Lower leg skin (tissue), 3 donors: Measurements from ENCODE around the gene NXPH3.

Experiments used
- POLR2A ChIP-seq, 2 donors: fragments of 450-650 bp; IDR thresholded peaks; one replicate each; pipeline ENCODE4 v1.6.1; 2016 to 2017; ENCODE audit warnings: antibody characterized with exemption in 2 of 2, mild to moderate bottlenecking in 1 of 2, moderate library complexity in 1 of 2
- TF ChIP-seq, protein P1 (sequence below), 3 donors: fragments of 450-650 bp; IDR thresholded peaks; one replicate each; pipeline ENCODE4 v1.5.1; 2016; ENCODE audit warnings: antibody characterized with exemption in 3 of 3, mild to moderate bottlenecking in 3 of 3, moderate library complexity in 2 of 3

DNA sequence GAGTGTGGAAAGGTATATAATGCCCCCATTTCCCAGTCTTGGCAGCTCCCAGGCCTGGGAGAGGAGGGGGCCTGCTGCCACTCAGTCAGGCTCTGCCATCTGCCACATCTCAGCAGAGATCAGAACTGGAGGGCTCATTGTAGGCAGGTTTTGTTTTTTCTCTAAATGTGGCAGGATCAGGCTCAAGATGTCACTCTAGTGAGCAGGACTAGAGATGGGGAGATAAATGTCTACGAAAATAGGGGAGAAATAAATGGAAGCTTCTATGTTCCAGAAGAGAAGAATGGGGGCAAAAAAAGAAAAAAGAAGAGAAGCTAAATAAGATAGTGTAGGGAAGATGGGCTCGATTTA, 13.9 kb downstream of the NXPH3 start:
- no peak for TF ChIP-seq POLR2A (IDR thresholded peaks at IDR 0.05)
- TF ChIP-seq, protein P1, sequence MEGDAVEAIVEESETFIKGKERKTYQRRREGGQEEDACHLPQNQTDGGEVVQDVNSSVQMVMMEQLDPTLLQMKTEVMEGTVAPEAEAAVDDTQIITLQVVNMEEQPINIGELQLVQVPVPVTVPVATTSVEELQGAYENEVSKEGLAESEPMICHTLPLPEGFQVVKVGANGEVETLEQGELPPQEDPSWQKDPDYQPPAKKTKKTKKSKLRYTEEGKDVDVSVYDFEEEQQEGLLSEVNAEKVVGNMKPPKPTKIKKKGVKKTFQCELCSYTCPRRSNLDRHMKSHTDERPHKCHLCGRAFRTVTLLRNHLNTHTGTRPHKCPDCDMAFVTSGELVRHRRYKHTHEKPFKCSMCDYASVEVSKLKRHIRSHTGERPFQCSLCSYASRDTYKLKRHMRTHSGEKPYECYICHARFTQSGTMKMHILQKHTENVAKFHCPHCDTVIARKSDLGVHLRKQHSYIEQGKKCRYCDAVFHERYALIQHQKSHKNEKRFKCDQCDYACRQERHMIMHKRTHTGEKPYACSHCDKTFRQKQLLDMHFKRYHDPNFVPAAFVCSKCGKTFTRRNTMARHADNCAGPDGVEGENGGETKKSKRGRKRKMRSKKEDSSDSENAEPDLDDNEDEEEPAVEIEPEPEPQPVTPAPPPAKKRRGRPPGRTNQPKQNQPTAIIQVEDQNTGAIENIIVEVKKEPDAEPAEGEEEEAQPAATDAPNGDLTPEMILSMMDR (IDR thresholded peaks at IDR 0.05): no peak
